Astrocyte (in vitro differentiated cells and primary cell): ENCODE data around the gene RHOB. TPM values are rescaled to one million over a fixed set of nuclear protein-coding genes. Genes with fewer than 3 reads are reported as not detected.

Experiments
- DNase-seq: peaks from one replicate; pipeline ENCODE4 v3.0.0-alpha.2; 2010; ENCODE audit warnings: low read depth
- FAIRE-seq: peaks from 2 replicates; lab custom pipeline; 2011; peaks lifted over from hg19 to GRCh38; lab: Jason Lieb, UNC
- H2AFZ ChIP-seq: 2 replicates; pipeline ENCODE4 v1.6.0; 2012; ENCODE audit warnings: low read depth, low read length, inconsistent platforms
- H3K27ac ChIP-seq: 2 replicates; pipeline ENCODE4 v1.5.1; 2011; ENCODE audit warnings: low read depth, low read length, inconsistent platforms
- H3K27me3 ChIP-seq: 2 replicates; pipeline ENCODE4 v1.6.0; 2011; ENCODE audit warnings: low read length, inconsistent platforms; ENCODE audit not compliant: insufficient read depth
- H3K36me3 ChIP-seq: 2 replicates; pipeline ENCODE4 v1.5.1; 2011; ENCODE audit warnings: low read length, inconsistent platforms; ENCODE audit not compliant: insufficient read depth
- H3K4me1 ChIP-seq: 2 replicates; pipeline ENCODE4 v1.5.1; 2011; ENCODE audit warnings: low read length, inconsistent platforms; ENCODE audit not compliant: insufficient read depth
- H3K4me2 ChIP-seq: 2 replicates; pipeline ENCODE4 v1.6.0; 2012; ENCODE audit warnings: low read length, inconsistent platforms
- H3K4me3 ChIP-seq: 2 replicates; pipeline ENCODE4 v1.5.1; 2011; ENCODE audit warnings: low read depth, mild to moderate bottlenecking, low read length, inconsistent platforms; ENCODE audit not compliant: insufficient read depth
- H3K79me2 ChIP-seq: 2 replicates; pipeline ENCODE4 v1.6.0; 2012; ENCODE audit warnings: mild to moderate bottlenecking, low read length, inconsistent platforms; ENCODE audit not compliant: insufficient read depth
- H3K9ac ChIP-seq: 2 replicates; pipeline ENCODE4 v1.6.0; 2012; ENCODE audit warnings: mild to moderate bottlenecking, low read length, inconsistent platforms
- H3K9me3 ChIP-seq: 2 replicates; pipeline ENCODE4 v1.5.1; 2012; ENCODE audit warnings: low read depth, mild to moderate bottlenecking, low read length, inconsistent platforms; ENCODE audit not compliant: insufficient read depth
- H4K20me1 ChIP-seq: 2 replicates; pipeline ENCODE4 v1.6.0; 2012; ENCODE audit warnings: low read length, inconsistent platforms; ENCODE audit not compliant: insufficient read depth
- H3K27ac Mint-ChIP-seq: one replicate; pipeline ENCODE4 v1.8.0; 2021; ENCODE audit warnings: mild to moderate bottlenecking, mixed read lengths; ENCODE audit not compliant: unreplicated experiment
- H3K27me3 Mint-ChIP-seq: one replicate; pipeline ENCODE4 v1.8.0; 2021; ENCODE audit warnings: low read depth, mixed read lengths; ENCODE audit not compliant: unreplicated experiment
- H3K36me3 Mint-ChIP-seq: one replicate; pipeline ENCODE4 v1.8.0; 2021; ENCODE audit warnings: low read depth, mixed read lengths; ENCODE audit not compliant: unreplicated experiment
- H3K4me1 Mint-ChIP-seq: one replicate; pipeline ENCODE4 v1.8.0; 2021; ENCODE audit warnings: low read depth, mixed read lengths; ENCODE audit not compliant: unreplicated experiment
- H3K4me3 Mint-ChIP-seq: one replicate; pipeline ENCODE4 v1.8.0; 2021; ENCODE audit warnings: mild to moderate bottlenecking, moderate library complexity, mixed read lengths; ENCODE audit not compliant: unreplicated experiment
- H3K9me3 Mint-ChIP-seq: one replicate; pipeline ENCODE4 v1.8.0; 2021; ENCODE audit warnings: mild to moderate bottlenecking, mixed read lengths; ENCODE audit not compliant: unreplicated experiment
- CTCF ChIP-seq: IDR thresholded peaks from 2 replicates; pipeline ENCODE4 v1.5.1; 2011; ENCODE audit warnings: low read depth, mild to moderate bottlenecking, inconsistent platforms, low read length, moderate library complexity; ENCODE audit not compliant: insufficient read depth
- EZH2 ChIP-seq: IDR thresholded peaks from 2 replicates; pipeline ENCODE4 v1.6.1; 2012; ENCODE audit warnings: mild to moderate bottlenecking, low read length, inconsistent platforms; ENCODE audit not compliant: insufficient read depth
- total RNA-seq: library from RNA; stranded (reverse); gene quantifications from 2 replicates; pipeline ENCODE4 v1.2.1, GENCODE V29; 2021

RHOB gene
- total RNA-seq, 1 donor from 2014 or later = 161 TPM

DNA sequence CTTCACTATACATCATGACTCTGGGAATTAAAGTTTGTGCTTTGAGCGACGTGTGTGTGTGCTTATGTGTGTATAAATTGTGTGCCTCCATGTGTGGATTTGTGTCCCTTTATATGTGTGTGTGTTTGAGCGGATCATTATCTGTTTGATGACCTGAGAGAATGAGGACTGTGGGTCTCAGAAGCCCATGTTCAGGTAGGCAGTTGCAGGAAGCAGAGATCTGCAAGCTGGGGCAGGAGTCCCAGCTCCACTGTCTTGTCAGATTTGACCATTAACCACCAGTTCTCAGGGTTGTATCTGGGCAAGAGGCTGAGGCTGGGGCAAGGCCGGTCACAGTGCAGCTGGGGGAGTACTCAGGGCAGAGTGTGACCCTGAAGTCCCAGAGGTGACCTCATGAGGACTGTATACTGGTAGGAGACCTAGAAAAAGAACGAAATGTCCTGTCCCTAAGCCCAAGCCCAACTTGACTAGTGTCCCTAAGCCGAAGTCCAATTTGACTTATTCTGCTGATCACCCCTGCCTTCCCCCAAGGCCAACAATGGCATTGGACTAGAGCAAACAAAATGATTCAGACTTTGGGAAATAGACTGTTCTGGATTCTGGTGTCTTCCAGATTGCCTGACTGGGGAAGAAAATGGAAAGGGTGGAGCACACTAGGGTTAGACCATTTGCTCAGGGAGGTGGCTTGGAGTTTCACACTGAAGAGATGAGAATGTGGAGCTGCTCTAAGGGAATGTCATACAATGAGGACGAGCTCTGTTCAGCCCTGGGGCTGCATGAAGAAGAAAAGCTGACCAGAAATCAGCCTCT, 28.1 kb downstream of the RHOB start:
- Mint-ChIP-seq H3K4me1 (peaks cover 3% of the 10 kb centered on the region), H3K9me3 (peaks cover 9% of the 10 kb centered on the region), H3K36me3 (peaks cover 4% of the 10 kb centered on the region), H3K27ac (no peak overlapping the region), H3K27me3 (peaks cover 12% of the 10 kb centered on the region), H3K4me3 (no peak overlapping the region)
- Histone ChIP-seq H2AFZ (peak overlapping the region; percentile 24), H3K79me2 (no peaks in the 10 kb centered on the region), H3K27me3 (no peaks in the 10 kb centered on the region), H3K36me3 (no peaks in the 10 kb centered on the region), H3K9ac (no peak overlapping the region), H3K9me3 (no peaks in the 10 kb centered on the region), H3K27ac (no peak overlapping the region), H3K4me2 (no peak overlapping the region), H4K20me1 (no peaks in the 10 kb centered on the region), H3K4me1 (no peaks in the 10 kb centered on the region), H3K4me3 (no peak overlapping the region)
- DNase-seq (no peak), FAIRE-seq (no peak)
- TF ChIP-seq CTCF (no peak), EZH2 (no peak)

- H3K4me1 ChIP-seq = no peaks in the 10 kb centered on the region
- FAIRE-seq (no peak), DNase-seq (no peak)
- no peak overlapping the region for H3K4me2 ChIP-seq
- TF ChIP-seq EZH2 (no peak), CTCF (no peak)
- Mint-ChIP-seq H3K27ac (no peak overlapping the region), H3K9me3 (peaks cover 7% of the 10 kb centered on the region), H3K4me1 (peaks cover 3% of the 10 kb centered on the region), H3K4me3 (no peak overlapping the region), H3K36me3 (peaks cover 3% of the 10 kb centered on the region), H3K27me3 (peaks cover 11% of the 10 kb centered on the region)
- no peak overlapping the region for H2AFZ ChIP-seq
- H3K4me3 ChIP-seq = no peak overlapping the region
- H3K27ac ChIP-seq = no peak overlapping the region
- no peaks in the 10 kb centered on the region for H3K9me3 ChIP-seq
- no peaks in the 10 kb centered on the region for H3K79me2 ChIP-seq
- H3K9ac ChIP-seq = no peak overlapping the region
- H3K36me3 ChIP-seq = no peaks in the 10 kb centered on the region
- no peaks in the 10 kb centered on the region for H3K27me3 ChIP-seq
- H4K20me1 ChIP-seq = no peaks in the 10 kb centered on the region
Observed at GRCh38 chr2:20475567-20475952, 28.7 kb downstream of the RHOB start.

- Mint-ChIP-seq H3K27me3 (peaks cover 6% of the 10 kb centered on the region), H3K4me3 (no peak overlapping the region), H3K9me3 (peaks cover 7% of the 10 kb centered on the region), H3K27ac (no peak overlapping the region), H3K36me3 (peaks cover 3% of the 10 kb centered on the region), H3K4me1 (peaks cover 3% of the 10 kb centered on the region)
- no peak overlapping the region for H3K27ac ChIP-seq
- H3K27me3 ChIP-seq = no peaks in the 10 kb centered on the region
- no peaks in the 10 kb centered on the region for H3K36me3 ChIP-seq
- FAIRE-seq (no peak), DNase-seq (no peak)
- H4K20me1 ChIP-seq = no peaks in the 10 kb centered on the region
- H3K4me2 ChIP-seq = no peak overlapping the region
- no peaks in the 10 kb centered on the region for H3K4me1 ChIP-seq
- no peak overlapping the region for H3K4me3 ChIP-seq
- no peak overlapping the region for H3K9ac ChIP-seq
- TF ChIP-seq CTCF (no peak), EZH2 (no peak)
- H3K79me2 ChIP-seq = no peaks in the 10 kb centered on the region
- H2AFZ ChIP-seq = no peak overlapping the region
- no peaks in the 10 kb centered on the region for H3K9me3 ChIP-seq
Observed at GRCh38 chr2:20476481-20476880, 29.6 kb downstream of the RHOB start.
